CD14-positive monocyte (primary cell): ENCODE measurements around the gene PRKACB. TPM values are rescaled to one million over a fixed set of nuclear protein-coding genes. Genes with fewer than 3 reads are reported as not detected.
"Not testable (repeated sequence)": the region's sequence is repeated elsewhere in the genome, so short reads cannot be mapped to it uniquely, and the experiment has no call there.

Experiments
- DNase-seq, 3 donors: peaks; one replicate each; pipeline ENCODE4 v3.0.0-alpha.2; 2011 to 2022
- H2AFZ ChIP-seq: 2 replicates; pipeline ENCODE4 v1.6.0; 2012; ENCODE audit warnings: mild to moderate bottlenecking, low read depth, low read length, inconsistent platforms; ENCODE audit not compliant: insufficient read depth, poor library complexity, severe bottlenecking
- H3K27ac ChIP-seq, 2 donors: 1 replicate in 1 of 2; 2 replicates in 1 of 2; pipeline ENCODE4 v1.5.1; 2012 to 2013; ENCODE audit warnings: low read length in 2 of 2, control low read depth in 1 of 2, inconsistent platforms in 1 of 2, low read depth in 1 of 2, mild to moderate bottlenecking in 1 of 2
- H3K27me3 ChIP-seq, 2 donors: one replicate each; pipeline versions ENCODE4 v1.6.0 to v1.6.1; 2011 to 2013; ENCODE audit warnings: low read length in 2 of 2; ENCODE audit not compliant: control insufficient read depth in 2 of 2, insufficient read depth in 2 of 2
- H3K36me3 ChIP-seq, 2 donors: replicated peaks in 1 of 2; 1 replicate in 1 of 2; 2 replicates in 1 of 2; pipeline versions ENCODE4 v1.5.1 to v1.6.1; 2012 to 2013; ENCODE audit warnings: low read length in 2 of 2, control low read depth in 1 of 2, inconsistent platforms in 1 of 2, mild to moderate bottlenecking in 1 of 2; ENCODE audit not compliant: insufficient read depth in 2 of 2, control insufficient read depth in 1 of 2
- H3K4me1 ChIP-seq, 2 donors: 1 replicate in 1 of 2; 2 replicates in 1 of 2; pipeline versions ENCODE4 v1.5.1 to v1.6.1; 2012 to 2013; ENCODE audit warnings: low read length in 2 of 2, control low read depth in 1 of 2, inconsistent platforms in 1 of 2, mild to moderate bottlenecking in 1 of 2, moderate library complexity in 1 of 2; ENCODE audit not compliant: insufficient read depth in 2 of 2, control insufficient read depth in 1 of 2
- H3K4me2 ChIP-seq: replicated peaks from 2 replicates; pipeline ENCODE3; 2012; ENCODE audit warnings: low read length, moderate library complexity, mild to moderate bottlenecking; ENCODE audit not compliant: poor library complexity, severe bottlenecking; ENCODE audit errors: extremely low read depth
- H3K4me3 ChIP-seq, 3 experiments: fragments of 200-600 bp in 1 of 3; sonication (generic) in 1 of 3; replicated peaks in 1 of 3; 1 replicate in 2 of 3; 2 replicates in 1 of 3; pipeline ENCODE4 v1.5.1; 2011 to 2013; ENCODE audit warnings: low read length in 3 of 3, mild to moderate bottlenecking in 3 of 3, control low read depth in 2 of 3, low read depth in 2 of 3, inconsistent platforms in 1 of 3, moderate library complexity in 1 of 3
- H3K79me2 ChIP-seq: 2 replicates; pipeline ENCODE4 v1.6.0; 2012; ENCODE audit warnings: mild to moderate bottlenecking, control low read depth, inconsistent platforms, low read length, moderate library complexity; ENCODE audit not compliant: insufficient read depth
- H3K9ac ChIP-seq: 2 replicates; pipeline ENCODE4 v1.6.0; 2017; ENCODE audit warnings: low read length, mild to moderate bottlenecking; ENCODE audit not compliant: insufficient read depth, poor library complexity, severe bottlenecking
- H3K9me3 ChIP-seq, 2 donors: replicated peaks in 1 of 2; 1 replicate in 1 of 2; 2 replicates in 1 of 2; pipeline versions ENCODE4 v1.5.1 to v1.6.1; 2012 to 2013; ENCODE audit warnings: low read length in 2 of 2, control low read depth in 1 of 2; ENCODE audit not compliant: control insufficient read depth in 1 of 2, insufficient read depth in 1 of 2
- H4K20me1 ChIP-seq: 2 replicates; pipeline ENCODE4 v1.6.0; 2012; ENCODE audit warnings: mild to moderate bottlenecking, low read length, control low read depth, moderate library complexity; ENCODE audit not compliant: insufficient read depth
- H3K27ac Mint-ChIP-seq, 7 donors: one replicate each; pipeline ENCODE4 v1.8.0; 2020; ENCODE audit warnings: mild to moderate bottlenecking in 7 of 7, mixed read lengths in 7 of 7, moderate library complexity in 6 of 7, inconsistent platforms in 2 of 7
- H3K27me3 Mint-ChIP-seq, 3 donors: one replicate each; pipeline ENCODE4 v1.8.0; 2021 to 2022; ENCODE audit warnings: low read depth in 3 of 3, mild to moderate bottlenecking in 3 of 3, mixed read lengths in 3 of 3, moderate library complexity in 3 of 3, inconsistent platforms in 1 of 3
- H3K36me3 Mint-ChIP-seq, 2 donors: one replicate each; pipeline ENCODE4 v1.8.0; 2020; ENCODE audit warnings: mixed read lengths in 2 of 2, inconsistent platforms in 1 of 2, mild to moderate bottlenecking in 1 of 2
- H3K4me1 Mint-ChIP-seq: one replicate; pipeline ENCODE4 v1.8.0; 2020; ENCODE audit warnings: mild to moderate bottlenecking, mixed read lengths
- H3K4me3 Mint-ChIP-seq, 2 donors: one replicate each; pipeline ENCODE4 v1.8.0; 2020; ENCODE audit warnings: mild to moderate bottlenecking in 2 of 2, mixed read lengths in 2 of 2, moderate library complexity in 1 of 2
- H3K9me3 Mint-ChIP-seq, 7 donors: one replicate each; pipeline ENCODE4 v1.8.0; 2020 to 2022; ENCODE audit warnings: mixed read lengths in 7 of 7, mild to moderate bottlenecking in 6 of 7, moderate library complexity in 6 of 7, inconsistent platforms in 2 of 7
- CTCF ChIP-seq: fragments of 200-600 bp; IDR thresholded peaks from one replicate; pipeline ENCODE4 v1.8.0; 2022; ENCODE audit warnings: antibody characterized with exemption, mild to moderate bottlenecking
- WGBS: methylation state at CpG from one replicate; pipeline ENCODE4 v1.1.5; 2013; ENCODE audit warnings: missing lambda C conversion rate; ENCODE audit not compliant: insufficient coverage; 5-methylcytosine and 5-hydroxymethylcytosine counted together
- intact Hi-C, 2 donors: fragments of 100-400 bp; cut with micrococcal nuclease; formaldehyde crosslinking; loops; one replicate each; pipeline versions ENCODE4 v1.15.0 to v1.15.1; 2023
- polyA plus RNA-seq, 3 donors: library from polyadenylated mRNA; depleted of rRNA in 1 of 3; unstranded in 2 of 3; stranded (reverse) in 1 of 3; fragments of 300-500 nt in 2 of 3; fragments of >200 nt in 1 of 3; fragmentation: Illumina TruSeq in 2 of 3; gene quantifications; 1 replicate in 2 of 3; 2 replicates in 1 of 3; pipeline ENCODE4 v1.2.3, GENCODE V29; 2012 to 2021

Gene PRKACB
- polyA plus RNA-seq, 3 donors = 2.5 to 14.5 (median 13.8) TPM

GRCh38 chr1:84103197-84103992, 40.7 kb upstream of the PRKACB start:
- no peak for TF ChIP-seq CTCF
- Mint-ChIP-seq H3K36me3 (no peaks in the 10 kb centered on the region), H3K27ac (peak overlapping the region in 1 of 7 donors; percentile 47), H3K27me3 (peaks cover 0 to 2% (median 0%) of the 10 kb centered on the region in 3 donors), H3K9me3 (peaks cover 0 to 5% (median 4%) of the 10 kb centered on the region in 7 donors), H3K4me3 (no peak overlapping the region), H3K4me1 (peaks cover 5% of the 10 kb centered on the region)
- no peaks in the 10 kb centered on the region for H3K27me3 ChIP-seq
- intact Hi-C loops = no loop called here
- no peaks in the 10 kb centered on the region for H3K9me3 ChIP-seq
- H3K27ac ChIP-seq = no peak overlapping the region
- H3K79me2 ChIP-seq = no peaks in the 10 kb centered on the region
- H3K4me3 ChIP-seq = no peak overlapping the region
- no peaks in the 10 kb centered on the region for H4K20me1 ChIP-seq
- 0% methylated on average over 1 of the region's 3 CpGs for WGBS
- H3K9ac ChIP-seq = no peak overlapping the region
- H3K4me1 ChIP-seq = no peaks in the 10 kb centered on the region
- DNase-seq = peak in 2 of 3 donors; percentile 8 to 60
- no peaks in the 10 kb centered on the region for H3K36me3 ChIP-seq
- no peak overlapping the region for H2AFZ ChIP-seq
- no peak overlapping the region for H3K4me2 ChIP-seq

GRCh38 chr1:84107538-84107937, 36.5 kb upstream of the PRKACB start:
- not testable (repeated sequence) for H3K27me3 Mint-ChIP-seq, H3K4me3 Mint-ChIP-seq, H3K4me1 Mint-ChIP-seq

More at GRCh38 chr1:84107538-84107937, 36.5 kb upstream of the PRKACB start:
- no CpG with 5 or more reads among the region's 1 CpG for WGBS
- H4K20me1 ChIP-seq, H3K9me3 ChIP-seq, H3K36me3 Mint-ChIP-seq, DNase-seq, H3K4me1 ChIP-seq, H3K79me2 ChIP-seq, H3K9ac ChIP-seq, H3K9me3 Mint-ChIP-seq, H3K36me3 ChIP-seq, H2AFZ ChIP-seq, H3K4me2 ChIP-seq, H3K4me3 ChIP-seq, H3K27me3 ChIP-seq, H3K27ac ChIP-seq, H3K27ac Mint-ChIP-seq, intact Hi-C loops: not testable (repeated sequence)
